Mucosa of rectum (tissue), 2 donors: Measurements from ENCODE around the gene DNAJB2.
A peak's percentile ranks its signal among the peaks of the same experiment; 100 is the strongest.

ENCODE experiments used
- H3K27ac ChIP-seq, 2 donors: one replicate each; pipeline ENCODE4 v1.7.0; 2013; ENCODE audit warnings: inconsistent platforms in 2 of 2, low read depth in 2 of 2, low read length in 2 of 2
- H3K27me3 ChIP-seq, 2 donors: one replicate each; pipeline ENCODE4 v1.7.0; 2013; ENCODE audit warnings: low read length in 2 of 2; ENCODE audit not compliant: control insufficient read depth in 2 of 2, insufficient read depth in 2 of 2
- H3K36me3 ChIP-seq, 2 donors: one replicate each; pipeline ENCODE4 v1.7.0; 2013; ENCODE audit warnings: low read length in 2 of 2; ENCODE audit not compliant: control insufficient read depth in 2 of 2, insufficient read depth in 2 of 2
- H3K4me1 ChIP-seq, 2 donors: one replicate each; pipeline ENCODE4 v1.7.0; 2013; ENCODE audit warnings: low read length in 2 of 2, mild to moderate bottlenecking in 1 of 2; ENCODE audit not compliant: control insufficient read depth in 2 of 2, insufficient read depth in 2 of 2
- H3K4me3 ChIP-seq, 2 donors: one replicate each; pipeline ENCODE4 v1.7.0; 2013; ENCODE audit warnings: low read length in 2 of 2
- H3K9ac ChIP-seq, 2 donors: one replicate each; pipeline ENCODE4 v1.7.0; 2013; ENCODE audit warnings: low read length in 2 of 2, low read depth in 1 of 2, mild to moderate bottlenecking in 1 of 2
- H3K9me3 ChIP-seq, 2 donors: one replicate each; pipeline ENCODE4 v1.7.0; 2013; ENCODE audit warnings: low read length in 2 of 2; ENCODE audit not compliant: control insufficient read depth in 2 of 2
- donor health status: healthy.
- donor health status: Normal muscosa, but diverticular disease.

Gene DNAJB2

GRCh38 chr2:219272995-219273394, 6.2 kb upstream of the DNAJB2 start:
- no peak overlapping the region for H3K9ac ChIP-seq
- H3K4me1 ChIP-seq: peaks cover 6 to 8% of the 10 kb centered on the region in 2 donors
- H3K4me3 ChIP-seq: no peak overlapping the region
- no peaks in the 10 kb centered on the region for H3K9me3 ChIP-seq
- H3K36me3 ChIP-seq: no peaks in the 10 kb centered on the region
- H3K27ac ChIP-seq: no peak overlapping the region
- H3K27me3 ChIP-seq: no peaks in the 10 kb centered on the region

- no peak overlapping the region for H3K9ac ChIP-seq
- H3K27me3 ChIP-seq: no peaks in the 10 kb centered on the region
- peaks cover 15 to 17% of the 10 kb centered on the region in 2 donors for H3K4me1 ChIP-seq
- H3K36me3 ChIP-seq: no peaks in the 10 kb centered on the region
- H3K27ac ChIP-seq: no peak overlapping the region
- H3K9me3 ChIP-seq: no peaks in the 10 kb centered on the region
- no peak overlapping the region for H3K4me3 ChIP-seq
Observed at GRCh38 chr2:219273937-219274336, 5.2 kb upstream of the DNAJB2 start.

GRCh38 chr2:219274361-219274921, 4.7 kb upstream of the DNAJB2 start:
- no peaks in the 10 kb centered on the region for H3K36me3 ChIP-seq
- no peaks in the 10 kb centered on the region for H3K27me3 ChIP-seq
- H3K27ac ChIP-seq: no peak overlapping the region
- H3K4me3 ChIP-seq: no peak overlapping the region
- H3K9me3 ChIP-seq: no peaks in the 10 kb centered on the region
- H3K4me1 ChIP-seq: peaks cover 15 to 18% of the 10 kb centered on the region in 2 donors
- no peak overlapping the region for H3K9ac ChIP-seq

GRCh38 chr2:219277703-219278654, 1.2 kb upstream of the DNAJB2 start:
- Histone ChIP-seq H3K27me3 (no peaks in the 10 kb centered on the region), H3K4me3 (peak overlapping the region; percentile 42 to 71), H3K36me3 (peaks cover 16 to 18% of the 10 kb centered on the region in 2 donors), H3K9ac (peak overlapping the region; percentile 87 to 94), H3K4me1 (peaks cover 23 to 26% of the 10 kb centered on the region in 2 donors), H3K9me3 (no peaks in the 10 kb centered on the region), H3K27ac (peak overlapping the region; percentile 48 to 96)

- peak overlapping the region; percentile 72 to 77 for H3K4me3 ChIP-seq
- peak overlapping the region; percentile 93 to 96 for H3K27ac ChIP-seq
- no peaks in the 10 kb centered on the region for H3K27me3 ChIP-seq
- H3K36me3 ChIP-seq: peaks cover 21 to 24% of the 10 kb centered on the region in 2 donors
- H3K4me1 ChIP-seq: peaks cover 23 to 26% of the 10 kb centered on the region in 2 donors
- H3K9ac ChIP-seq: peak overlapping the region; percentile 87 to 94
- no peaks in the 10 kb centered on the region for H3K9me3 ChIP-seq
Observed at GRCh38 chr2:219278655-219279150, 463 bp upstream of the DNAJB2 start.

- no peaks in the 10 kb centered on the region for H3K27me3 ChIP-seq
Observed at GRCh38 chr2:219279916-219280516, 850 bp downstream of the DNAJB2 start.

GRCh38 chr2:219280651-219281050, 1.5 kb downstream of the DNAJB2 start:
- Histone ChIP-seq H3K4me3 (no peak overlapping the region), H3K9ac (no peak overlapping the region), H3K9me3 (no peaks in the 10 kb centered on the region), H3K27ac (no peak overlapping the region), H3K27me3 (no peaks in the 10 kb centered on the region), H3K36me3 (peaks cover 28 to 35% of the 10 kb centered on the region in 2 donors), H3K4me1 (peaks cover 23 to 26% of the 10 kb centered on the region in 2 donors)

More at GRCh38 chr2:219279916-219280516, 850 bp downstream of the DNAJB2 start:
- Histone ChIP-seq H3K27ac (peak overlapping the region; percentile 93 to 96), H3K4me1 (peaks cover 23 to 26% of the 10 kb centered on the region in 2 donors), H3K9ac (peak overlapping the region; percentile 91 to 94), H3K9me3 (no peaks in the 10 kb centered on the region), H3K36me3 (peaks cover 28 to 30% of the 10 kb centered on the region in 2 donors), H3K4me3 (peak overlapping the region; percentile 82 to 86)

GRCh38 chr2:219281588-219281987, 2.4 kb downstream of the DNAJB2 start:
- Histone ChIP-seq H3K27me3 (no peaks in the 10 kb centered on the region), H3K4me3 (no peak overlapping the region), H3K27ac (no peak overlapping the region), H3K9me3 (no peaks in the 10 kb centered on the region), H3K4me1 (peaks cover 23 to 26% of the 10 kb centered on the region in 2 donors), H3K9ac (no peak overlapping the region), H3K36me3 (peaks cover 28 to 36% of the 10 kb centered on the region in 2 donors)

- Histone ChIP-seq H3K36me3 (peaks cover 28 to 36% of the 10 kb centered on the region in 2 donors), H3K27ac (no peak overlapping the region), H3K4me1 (peaks cover 22 to 26% of the 10 kb centered on the region in 2 donors), H3K9me3 (no peaks in the 10 kb centered on the region), H3K27me3 (no peaks in the 10 kb centered on the region), H3K9ac (no peak overlapping the region), H3K4me3 (no peak overlapping the region)
Observed at GRCh38 chr2:219282375-219282774, 3.2 kb downstream of the DNAJB2 start.
